ENCODE measurements around the gene ALG1L2.

GRCh38 chr3:130044370-130044769 lies 37.3 kb upstream of the ALG1L2 start:
- TF ChIP-seq POLR2A (IDR thresholded peaks at IDR 0.05): no peak
- no peak for TF ChIP-seq CTCF (IDR thresholded peaks at IDR 0.05)
